Caco-2 (cell line): ENCODE measurements around the gene NPLOC4. TPM values are rescaled to one million over a fixed set of nuclear protein-coding genes. Genes with fewer than 3 reads are reported as not detected.

ENCODE experiments used
- BruUV-seq: library from RNA; stranded (reverse); fragments of 400-500 nt; replicated peaks from 2 replicates; lab custom pipeline; 2021; lab: Mats Ljungman, UMichigan
- CTCF ChIA-PET: fragments of 300-600 bp; sonication (Branson Sonifier 250); formaldehyde crosslinking; loops from one replicate; lab custom pipeline; 2022; ENCODE audit warnings: antibody characterized with exemption; lab: Charles Lee
- POLR2A ChIA-PET: fragments of 300-600 bp; sonication (Branson Sonifier 250); formaldehyde crosslinking; loops from one replicate; lab custom pipeline; 2022; ENCODE audit warnings: antibody characterized with exemption; lab: Charles Lee
- DNase-seq, 2 experiments: peaks; one replicate each; pipeline versions ENCODE4 v3.0.0 to v3.0.0-alpha.2; 2020 to 2022
- H3K27me3 ChIP-seq: replicated peaks from 2 replicates; pipeline ENCODE4 v1.6.0; 2011; ENCODE audit warnings: low read length; ENCODE audit not compliant: control insufficient read depth, insufficient read depth
- H3K36me3 ChIP-seq: 2 replicates; pipeline ENCODE4 v1.5.1; 2011; ENCODE audit warnings: low read length; ENCODE audit not compliant: control insufficient read depth, insufficient read depth
- H3K4me1 ChIP-seq: fragments of 250-450 bp; sonication (Bioruptor Pico); 2 replicates; pipeline ENCODE4 v1.5.1; 2020; ENCODE audit warnings: mild to moderate bottlenecking
- H3K4me3 ChIP-seq: 2 replicates; pipeline ENCODE4 v1.5.1; 2011; ENCODE audit warnings: low read depth, mild to moderate bottlenecking, control low read depth, low read length
- H3K9me3 ChIP-seq: fragments of 250-450 bp; sonication (Bioruptor Pico); 2 replicates; pipeline ENCODE4 v1.5.1; 2020; ENCODE audit warnings: mild to moderate bottlenecking, moderate library complexity
- H3K27ac Mint-ChIP-seq: one replicate; pipeline ENCODE4 v1.8.0; 2022; ENCODE audit warnings: mixed read lengths; ENCODE audit not compliant: unreplicated experiment
- H3K27me3 Mint-ChIP-seq: one replicate; pipeline ENCODE4 v1.8.0; 2022; ENCODE audit warnings: mixed read lengths; ENCODE audit not compliant: insufficient read depth, unreplicated experiment
- H3K36me3 Mint-ChIP-seq: one replicate; pipeline ENCODE4 v1.8.0; 2022; ENCODE audit warnings: mild to moderate bottlenecking, mixed read lengths; ENCODE audit not compliant: insufficient read depth, unreplicated experiment
- H3K4me1 Mint-ChIP-seq: one replicate; pipeline ENCODE4 v1.8.0; 2022; ENCODE audit warnings: low read depth, mixed read lengths; ENCODE audit not compliant: unreplicated experiment
- H3K4me3 Mint-ChIP-seq: one replicate; pipeline ENCODE4 v1.8.0; 2022; ENCODE audit warnings: mild to moderate bottlenecking, moderate library complexity, mixed read lengths; ENCODE audit not compliant: unreplicated experiment
- H3K9me3 Mint-ChIP-seq: one replicate; pipeline ENCODE4 v1.8.0; 2022; ENCODE audit warnings: mixed read lengths; ENCODE audit not compliant: unreplicated experiment
- CTCF ChIP-seq, 2 experiments: fragments of 200-600 bp in 1 of 2; IDR thresholded peaks; 1 replicate in 1 of 2; 2 replicates in 1 of 2; pipeline versions ENCODE4 v1.5.1 to v1.8.0; 2011 to 2022; ENCODE audit warnings: antibody characterized with exemption in 1 of 2, control low read depth in 1 of 2, inconsistent platforms in 1 of 2, low read depth in 1 of 2, low read length in 1 of 2, mild to moderate bottlenecking in 1 of 2, moderate library complexity in 1 of 2; ENCODE audit not compliant: insufficient read depth in 1 of 2, severe bottlenecking in 1 of 2, unreplicated experiment in 1 of 2
- intact Hi-C: fragments of 100-400 bp; cut with micrococcal nuclease; formaldehyde crosslinking; loops from one replicate; pipeline ENCODE4 v1.10.0; 2022; ENCODE audit not compliant: unreplicated experiment
- total RNA-seq: library from RNA; stranded (reverse); gene quantifications from 2 replicates; pipeline ENCODE4 v1.2.3, GENCODE V29; 2022

NPLOC4 gene
- total RNA-seq, 1 experiment from 2014 or later = 139 TPM

- H3K4me3 Mint-ChIP-seq = peak within 1 kb of the TSS; percentile 90
- ChIA-PET CTCF (no interaction called here), POLR2A (interaction anchor here (0.6 to 0.9 kb wide), 3 partner anchors 11 to 360 kb away, joined by 3 to 6 read pairs (median 4); partner anchors contain the start of genes ARL16 and HGS)
- peak within 1 kb of the TSS; percentile 96 for H3K4me3 ChIP-seq
- peak within 1 kb of the TSS; percentile 86 for H3K27ac Mint-ChIP-seq
- peaks cover 24% of the 10 kb centered on the region for H3K4me1 Mint-ChIP-seq
- DNase-seq = peak; percentile 97 to 98
- intact Hi-C loops = no loop called here
- no peaks in the 10 kb centered on the region for H3K27me3 ChIP-seq
- no TSS peak for BruUV-seq
- TF ChIP-seq CTCF (IDR thresholded peaks at IDR 0.05; ENCODE audit: insufficient read depth in 1 of 2, low read depth in 1 of 2, low read length in 1 of 2, severe bottlenecking in 1 of 2, unreplicated experiment in 1 of 2) = no peak
- H3K9me3 Mint-ChIP-seq = no peaks in the 10 kb centered on the region
- H3K36me3 Mint-ChIP-seq = peaks cover 56% of the 10 kb centered on the region
- H3K4me1 ChIP-seq = peaks cover 14% of the 10 kb centered on the region
- H3K27me3 Mint-ChIP-seq = no peaks in the 10 kb centered on the region
- no peaks in the 10 kb centered on the region for H3K9me3 ChIP-seq
- H3K36me3 ChIP-seq = peaks cover 6% of the 10 kb centered on the region; the same call in 1 of the 2 replicates
Measured at GRCh38 chr17:81666342-81667191, 29.7 kb upstream of the NPLOC4 start, which contains the start of the genes CCDC137 and OXLD1. Gene CCDC137, plus strand, starts transcription at chr17:81666737. Its CDS starts 30 bp downstream, at chr17:81666767. Gene OXLD1, minus strand, starts transcription at chr17:81666605. Its CDS starts 28 bp downstream, at chr17:81666577.

GRCh38 chr17:81666092-81666341 lies 29.1 kb upstream of the NPLOC4 start:
- intact Hi-C loops = no loop called here
- H3K27me3 Mint-ChIP-seq = no peaks in the 10 kb centered on the region
- no peak for TF ChIP-seq CTCF (IDR thresholded peaks at IDR 0.05; ENCODE audit: insufficient read depth in 1 of 2, low read depth in 1 of 2, low read length in 1 of 2, severe bottlenecking in 1 of 2, unreplicated experiment in 1 of 2)
- peaks cover 50% of the 10 kb centered on the region for H3K36me3 Mint-ChIP-seq
- peaks cover 14% of the 10 kb centered on the region for H3K4me1 ChIP-seq
- peaks cover 6% of the 10 kb centered on the region; the same call in 1 of the 2 replicates for H3K36me3 ChIP-seq
- ChIA-PET POLR2A (interaction anchor here (0.9 to 1.0 kb wide), 2 partner anchors 18 to 37 kb away, joined by 4 to 6 read pairs; partner anchors contain the start of genes ARL16, HGS and MRPL12), CTCF (no interaction called here)
- no peak for DNase-seq
- H3K27ac Mint-ChIP-seq = peak overlapping the region; percentile 86
- H3K9me3 Mint-ChIP-seq = no peaks in the 10 kb centered on the region
- peak overlapping the region; percentile 90 for H3K4me3 Mint-ChIP-seq
- no peaks in the 10 kb centered on the region for H3K27me3 ChIP-seq
- H3K4me1 Mint-ChIP-seq = peaks cover 24% of the 10 kb centered on the region
- BruUV-seq = TSS peak; percentile 81
- peak overlapping the region; percentile 96 for H3K4me3 ChIP-seq
- H3K9me3 ChIP-seq = no peaks in the 10 kb centered on the region

GRCh38 chr17:81665205-81666091 lies 28.5 kb upstream of the NPLOC4 start:
- TF ChIP-seq CTCF (IDR thresholded peaks at IDR 0.05; ENCODE audit: insufficient read depth in 1 of 2, low read depth in 1 of 2, low read length in 1 of 2, severe bottlenecking in 1 of 2, unreplicated experiment in 1 of 2) = no peak
- CTCF ChIA-PET = no interaction called here
- peak; percentile 55 to 65 for DNase-seq
- no TSS peak for BruUV-seq
- Mint-ChIP-seq H3K36me3 (peaks cover 46% of the 10 kb centered on the region), H3K9me3 (no peaks in the 10 kb centered on the region), H3K4me1 (peaks cover 24% of the 10 kb centered on the region), H3K4me3 (peak overlapping the region; percentile 90), H3K27ac (peak overlapping the region; percentile 86), H3K27me3 (no peaks in the 10 kb centered on the region)
- Histone ChIP-seq H3K4me3 (peak overlapping the region; percentile 96), H3K27me3 (no peaks in the 10 kb centered on the region), H3K4me1 (peaks cover 14% of the 10 kb centered on the region), H3K36me3 (peaks cover 6% of the 10 kb centered on the region; the same call in 1 of the 2 replicates), H3K9me3 (no peaks in the 10 kb centered on the region)
- POLR2A ChIA-PET = interaction anchor here (1.0 kb wide), 1 partner anchor 37 kb away, joined by 4 read pairs; the partner anchor contains the start of gene MRPL12
- intact Hi-C loops = no loop called here
